ENCODE data around the gene ELOVL6.
"Not testable (repeated sequence)": the region's sequence is repeated elsewhere in the genome, so short reads cannot be mapped to it uniquely, and the experiment has no call there.

The ELOVL6 gene

GRCh38 chr4:110085131-110085530 lies 113.3 kb downstream of the ELOVL6 start:
- DNase-seq (ENCODE audit: low read depth), result peak; percentile 54
- no peak for TF ChIP-seq CTCF (conservative IDR thresholded peaks at IDR 0.05; ENCODE audit: low read depth, low read length)
- H3K4me3 ChIP-seq (ENCODE audit: low read depth, low read length), result no peak overlapping the region

DNA sequence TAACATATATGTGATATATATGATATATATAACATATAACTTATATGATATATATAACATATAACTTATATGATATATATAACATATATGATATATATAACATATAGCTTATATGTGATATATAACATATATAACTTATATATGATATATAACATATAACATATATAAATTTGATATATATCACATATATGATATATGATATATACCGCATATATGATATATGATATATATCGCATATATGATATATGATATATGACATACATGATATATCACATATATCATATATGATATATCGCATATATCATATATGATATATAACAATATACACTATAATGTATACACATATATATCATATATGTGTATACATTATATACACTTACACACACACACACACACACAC lies 114.3 kb downstream of the ELOVL6 start:
- no peak for DNase-seq (ENCODE audit: low read depth)
- TF ChIP-seq CTCF (conservative IDR thresholded peaks at IDR 0.05; ENCODE audit: low read depth, low read length), result no peak

GRCh38 chr4:110078148-110078547 lies 120.3 kb downstream of the ELOVL6 start:
- not testable (repeated sequence) for DNase-seq (ENCODE audit: low read depth); H3K4me3 ChIP-seq (ENCODE audit: low read depth, low read length)

More for the DNA sequence above, 114.3 kb downstream of the ELOVL6 start:
- H3K4me3 ChIP-seq (ENCODE audit: low read depth, low read length), result no peak overlapping the region

- H3K4me3 ChIP-seq (ENCODE audit: low read depth, low read length); DNase-seq (ENCODE audit: low read depth): not testable (repeated sequence)
Measured at GRCh38 chr4:110076828-110077227, 121.6 kb downstream of the ELOVL6 start.

GRCh38 chr4:110075891-110076290 lies 122.5 kb downstream of the ELOVL6 start:
- no peak for TF ChIP-seq CTCF (conservative IDR thresholded peaks at IDR 0.05; ENCODE audit: low read depth, low read length)
- no peak overlapping the region for H3K4me3 ChIP-seq (ENCODE audit: low read depth, low read length)
- DNase-seq (ENCODE audit: low read depth), result no peak

DNA sequence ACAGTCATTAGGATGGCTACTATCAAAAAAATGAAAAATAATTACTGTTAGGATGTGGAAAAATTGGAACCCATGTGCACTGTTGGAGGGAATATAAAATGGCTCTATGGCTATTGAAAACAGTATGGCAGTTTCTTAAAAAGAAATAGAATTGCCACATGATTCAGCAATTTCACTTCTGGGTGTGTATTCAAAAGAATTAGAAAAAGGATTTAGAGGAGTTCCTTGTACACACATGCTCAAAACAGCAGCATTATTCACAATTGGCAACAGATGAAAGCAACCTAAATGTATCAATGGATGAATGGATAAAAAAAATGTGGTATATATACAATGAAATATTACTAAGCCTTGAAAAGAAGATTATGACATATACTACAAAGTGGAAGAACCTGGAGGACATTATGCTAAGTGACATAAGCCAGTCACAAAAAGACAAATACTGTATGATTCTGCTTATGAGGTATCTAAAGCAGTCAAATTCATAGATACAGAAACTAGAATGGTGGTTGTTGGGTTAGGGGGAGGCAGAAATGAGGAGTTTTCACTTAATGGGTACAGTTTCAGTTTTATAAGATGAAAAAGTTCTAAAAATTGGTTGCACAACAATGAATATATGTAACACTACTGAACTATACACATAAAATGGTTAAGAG lies 123.2 kb downstream of the ELOVL6 start:
- TF ChIP-seq CTCF (conservative IDR thresholded peaks at IDR 0.05; ENCODE audit: low read depth, low read length), result no peak
- H3K4me3 ChIP-seq (ENCODE audit: low read depth, low read length), result no peak overlapping the region
- no peak for DNase-seq (ENCODE audit: low read depth)

DNA sequence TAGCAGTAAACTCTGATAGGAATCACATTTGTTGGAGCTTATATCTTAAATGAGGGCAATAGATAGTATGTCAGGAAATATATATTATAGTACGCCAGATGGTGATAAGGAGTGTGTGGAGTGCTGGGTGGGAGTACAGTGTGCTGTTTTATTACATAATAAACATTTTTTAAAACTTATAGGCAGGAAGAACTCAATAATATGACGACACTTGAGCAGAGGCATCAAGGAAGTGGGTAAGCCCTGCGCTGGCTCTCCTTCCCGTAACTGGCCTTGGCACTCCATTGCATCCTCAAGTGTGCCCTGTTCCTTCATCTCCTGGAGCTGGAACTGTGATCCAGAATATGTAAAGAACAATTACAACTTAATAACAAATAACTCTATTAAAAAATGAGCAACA lies 123.8 kb downstream of the ELOVL6 start:
- DNase-seq (ENCODE audit: low read depth), result no peak
- TF ChIP-seq CTCF (conservative IDR thresholded peaks at IDR 0.05; ENCODE audit: low read depth, low read length), result no peak
- no peak overlapping the region for H3K4me3 ChIP-seq (ENCODE audit: low read depth, low read length)

DNA sequence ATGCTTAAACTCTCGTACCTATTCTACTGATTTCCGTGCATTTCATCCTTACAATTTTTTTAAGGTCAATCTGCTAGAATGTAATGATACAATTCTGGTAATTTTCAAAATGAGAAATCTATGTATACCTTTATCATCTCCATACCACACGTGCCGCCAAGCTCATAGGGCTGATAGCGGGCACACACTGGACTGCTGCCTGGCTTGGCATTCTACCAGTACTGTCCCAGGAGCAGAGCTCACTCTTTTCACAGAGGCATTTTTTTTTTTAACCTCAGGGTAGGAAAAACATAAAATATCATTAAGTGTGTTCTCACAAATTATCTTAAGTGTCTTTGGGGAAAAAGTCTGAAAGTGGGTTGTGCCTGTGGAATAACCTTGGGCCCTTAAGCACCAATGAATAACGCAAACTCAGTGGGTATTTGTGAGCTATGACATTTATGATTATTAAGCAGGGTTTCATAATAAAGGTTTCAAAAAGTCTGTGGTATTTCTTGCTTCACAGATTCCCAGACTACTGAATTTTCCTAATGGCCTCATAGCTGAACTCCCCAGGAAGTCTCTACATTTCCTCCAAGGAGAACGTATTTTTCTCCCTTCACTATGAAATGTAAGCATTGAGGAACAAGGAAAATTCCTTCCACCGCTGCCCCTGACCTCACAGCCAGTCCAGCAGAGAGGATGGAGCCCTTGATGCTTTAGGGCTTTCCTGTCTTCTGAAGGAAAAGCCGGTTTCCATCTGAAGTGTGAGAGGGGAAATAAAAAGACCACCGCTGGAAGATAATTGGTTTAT lies 125.2 kb downstream of the ELOVL6 start:
- peak; percentile 62 for DNase-seq (ENCODE audit: low read depth)
- no peak overlapping the region for H3K4me3 ChIP-seq (ENCODE audit: low read depth, low read length)
- TF ChIP-seq CTCF (conservative IDR thresholded peaks at IDR 0.05; ENCODE audit: low read depth, low read length), result no peak

All from choroid plexus epithelial cell (primary cell).